ENCODE results near the gene HS3ST3B1.

DNA sequence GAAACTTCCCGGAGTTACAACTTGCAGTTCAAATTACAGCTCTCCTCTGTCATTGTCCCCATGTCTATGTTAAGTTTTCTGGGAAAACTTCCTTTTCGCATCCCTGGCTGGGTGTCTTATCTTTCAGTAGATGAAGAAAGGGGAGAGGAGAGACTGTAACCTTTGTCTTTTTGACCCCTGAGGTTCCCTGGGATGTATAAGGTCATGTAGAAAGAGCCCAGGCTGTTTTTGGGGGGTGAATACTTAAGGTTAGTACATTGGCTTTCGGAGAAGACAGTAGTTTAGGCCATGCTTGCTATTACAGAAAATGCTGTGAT, 31.1 kb downstream of the HS3ST3B1 start:
- TF ChIP-seq, protein P1, sequence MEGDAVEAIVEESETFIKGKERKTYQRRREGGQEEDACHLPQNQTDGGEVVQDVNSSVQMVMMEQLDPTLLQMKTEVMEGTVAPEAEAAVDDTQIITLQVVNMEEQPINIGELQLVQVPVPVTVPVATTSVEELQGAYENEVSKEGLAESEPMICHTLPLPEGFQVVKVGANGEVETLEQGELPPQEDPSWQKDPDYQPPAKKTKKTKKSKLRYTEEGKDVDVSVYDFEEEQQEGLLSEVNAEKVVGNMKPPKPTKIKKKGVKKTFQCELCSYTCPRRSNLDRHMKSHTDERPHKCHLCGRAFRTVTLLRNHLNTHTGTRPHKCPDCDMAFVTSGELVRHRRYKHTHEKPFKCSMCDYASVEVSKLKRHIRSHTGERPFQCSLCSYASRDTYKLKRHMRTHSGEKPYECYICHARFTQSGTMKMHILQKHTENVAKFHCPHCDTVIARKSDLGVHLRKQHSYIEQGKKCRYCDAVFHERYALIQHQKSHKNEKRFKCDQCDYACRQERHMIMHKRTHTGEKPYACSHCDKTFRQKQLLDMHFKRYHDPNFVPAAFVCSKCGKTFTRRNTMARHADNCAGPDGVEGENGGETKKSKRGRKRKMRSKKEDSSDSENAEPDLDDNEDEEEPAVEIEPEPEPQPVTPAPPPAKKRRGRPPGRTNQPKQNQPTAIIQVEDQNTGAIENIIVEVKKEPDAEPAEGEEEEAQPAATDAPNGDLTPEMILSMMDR (conservative IDR thresholded peaks at IDR 0.05; ENCODE audit: low read depth in 2 of 2): no peak
- TF ChIP-seq, protein P2, sequence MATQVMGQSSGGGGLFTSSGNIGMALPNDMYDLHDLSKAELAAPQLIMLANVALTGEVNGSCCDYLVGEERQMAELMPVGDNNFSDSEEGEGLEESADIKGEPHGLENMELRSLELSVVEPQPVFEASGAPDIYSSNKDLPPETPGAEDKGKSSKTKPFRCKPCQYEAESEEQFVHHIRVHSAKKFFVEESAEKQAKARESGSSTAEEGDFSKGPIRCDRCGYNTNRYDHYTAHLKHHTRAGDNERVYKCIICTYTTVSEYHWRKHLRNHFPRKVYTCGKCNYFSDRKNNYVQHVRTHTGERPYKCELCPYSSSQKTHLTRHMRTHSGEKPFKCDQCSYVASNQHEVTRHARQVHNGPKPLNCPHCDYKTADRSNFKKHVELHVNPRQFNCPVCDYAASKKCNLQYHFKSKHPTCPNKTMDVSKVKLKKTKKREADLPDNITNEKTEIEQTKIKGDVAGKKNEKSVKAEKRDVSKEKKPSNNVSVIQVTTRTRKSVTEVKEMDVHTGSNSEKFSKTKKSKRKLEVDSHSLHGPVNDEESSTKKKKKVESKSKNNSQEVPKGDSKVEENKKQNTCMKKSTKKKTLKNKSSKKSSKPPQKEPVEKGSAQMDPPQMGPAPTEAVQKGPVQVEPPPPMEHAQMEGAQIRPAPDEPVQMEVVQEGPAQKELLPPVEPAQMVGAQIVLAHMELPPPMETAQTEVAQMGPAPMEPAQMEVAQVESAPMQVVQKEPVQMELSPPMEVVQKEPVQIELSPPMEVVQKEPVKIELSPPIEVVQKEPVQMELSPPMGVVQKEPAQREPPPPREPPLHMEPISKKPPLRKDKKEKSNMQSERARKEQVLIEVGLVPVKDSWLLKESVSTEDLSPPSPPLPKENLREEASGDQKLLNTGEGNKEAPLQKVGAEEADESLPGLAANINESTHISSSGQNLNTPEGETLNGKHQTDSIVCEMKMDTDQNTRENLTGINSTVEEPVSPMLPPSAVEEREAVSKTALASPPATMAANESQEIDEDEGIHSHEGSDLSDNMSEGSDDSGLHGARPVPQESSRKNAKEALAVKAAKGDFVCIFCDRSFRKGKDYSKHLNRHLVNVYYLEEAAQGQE (IDR thresholded peaks at IDR 0.05; ENCODE audit: unreplicated experiment): no peak
- TF ChIP-seq POLR2AphosphoS5 (IDR thresholded peaks at IDR 0.05; ENCODE audit: low read depth) (no peak), EZH2phosphoT487 (IDR thresholded peaks at IDR 0.05; ENCODE audit: unreplicated experiment) (no peak), EZH2 (IDR thresholded peaks at IDR 0.05; ENCODE audit: low read depth, unreplicated experiment) (no peak), ZNF114 (CRISPR knock-in tag; IDR thresholded peaks at IDR 0.05) (no peak), NANOG (IDR thresholded peaks at IDR 0.05; ENCODE audit: borderline replicate concordance) (no peak), JUNB (IDR thresholded peaks at IDR 0.05; ENCODE audit: unreplicated experiment) (no peak)
- TF ChIP-seq, protein P3, sequence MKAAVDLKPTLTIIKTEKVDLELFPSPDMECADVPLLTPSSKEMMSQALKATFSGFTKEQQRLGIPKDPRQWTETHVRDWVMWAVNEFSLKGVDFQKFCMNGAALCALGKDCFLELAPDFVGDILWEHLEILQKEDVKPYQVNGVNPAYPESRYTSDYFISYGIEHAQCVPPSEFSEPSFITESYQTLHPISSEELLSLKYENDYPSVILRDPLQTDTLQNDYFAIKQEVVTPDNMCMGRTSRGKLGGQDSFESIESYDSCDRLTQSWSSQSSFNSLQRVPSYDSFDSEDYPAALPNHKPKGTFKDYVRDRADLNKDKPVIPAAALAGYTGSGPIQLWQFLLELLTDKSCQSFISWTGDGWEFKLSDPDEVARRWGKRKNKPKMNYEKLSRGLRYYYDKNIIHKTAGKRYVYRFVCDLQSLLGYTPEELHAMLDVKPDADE (IDR thresholded peaks at IDR 0.05): no peak
